IMR-90 (cell line): ENCODE data around the gene PSMG4. TPM values are rescaled to one million over a fixed set of nuclear protein-coding genes. Genes with fewer than 3 reads are reported as not detected.

Experiments
- ATAC-seq: fragments of 200-7000 bp; cut with Tn5 transposase; 2 replicates; pipeline ENCODE4 v1.9.1; 2020; ENCODE audit warnings: low read depth, mild to moderate bottlenecking, moderate library complexity
- BruUV-seq: library from RNA; stranded (reverse); fragments of 400-500 nt; replicated peaks from 2 replicates; lab custom pipeline; 2021; lab: Mats Ljungman, UMichigan
- CTCF ChIA-PET: fragments of 300-600 bp; formaldehyde crosslinking; extraction: SDS; loops from one replicate; lab custom pipeline; 2021; ENCODE audit warnings: antibody characterized with exemption; lab: Yijun Ruan, JAX
- POLR2A ChIA-PET: fragments of 300-600 bp; sonication (Branson Sonifier 250); formaldehyde crosslinking; loops from one replicate; lab custom pipeline; 2022; ENCODE audit warnings: antibody characterized with exemption; ENCODE audit not compliant: unreplicated experiment; lab: Charles Lee
- DNase-seq: peaks from one replicate; pipeline ENCODE4 v3.0.0; 2013
- H2AFZ ChIP-seq: replicated peaks from 2 replicates; pipeline ENCODE3; 2013; ENCODE audit warnings: low read length, mild to moderate bottlenecking; ENCODE audit not compliant: poor library complexity
- H2AK5ac ChIP-seq: 2 replicates; pipeline ENCODE4 v1.6.1; 2013; ENCODE audit warnings: low read depth, low read length, inconsistent platforms
- H2AK9ac ChIP-seq: replicated peaks from 2 replicates; pipeline ENCODE3; 2013; ENCODE audit warnings: mild to moderate bottlenecking, low read depth, low read length, moderate library complexity; ENCODE audit not compliant: poor library complexity
- H2BK120ac ChIP-seq: 2 replicates; pipeline ENCODE4 v1.6.1; 2013; ENCODE audit warnings: low read depth, low read length, inconsistent platforms
- H2BK15ac ChIP-seq: 3 replicates; pipeline ENCODE4 v1.6.1; 2013; ENCODE audit warnings: low read depth, low read length, inconsistent platforms
- H2BK20ac ChIP-seq: 2 replicates; pipeline ENCODE4 v1.6.1; 2013; ENCODE audit warnings: low read depth, mild to moderate bottlenecking, inconsistent platforms, low read length, moderate library complexity
- H2BK5ac ChIP-seq: 2 replicates; pipeline ENCODE4 v1.6.1; 2013; ENCODE audit warnings: mild to moderate bottlenecking, low read depth, low read length, inconsistent platforms; ENCODE audit not compliant: poor library complexity, severe bottlenecking
- H3K14ac ChIP-seq: replicated peaks from 2 replicates; pipeline ENCODE4 v1.6.1; 2013; ENCODE audit warnings: low read depth, low read length, inconsistent platforms
- H3K18ac ChIP-seq: 2 replicates; pipeline ENCODE4 v1.6.1; 2013; ENCODE audit warnings: low read depth, low read length, control low read depth
- H3K23ac ChIP-seq: 2 replicates; pipeline ENCODE4 v1.6.1; 2013; ENCODE audit warnings: low read depth, low read length, inconsistent platforms
- H3K27ac ChIP-seq: 2 replicates; pipeline ENCODE4 v1.5.1; 2013; ENCODE audit warnings: mild to moderate bottlenecking, control low read depth, low read length; ENCODE audit not compliant: insufficient read depth
- H3K27me3 ChIP-seq: 2 replicates; pipeline ENCODE4 v1.6.1; 2013; ENCODE audit warnings: low read length; ENCODE audit not compliant: control insufficient read depth, insufficient read depth
- H3K36me3 ChIP-seq: 2 replicates; pipeline ENCODE4 v1.6.1; 2013; ENCODE audit warnings: low read length, mixed read lengths; ENCODE audit not compliant: control insufficient read depth, insufficient read depth
- H3K4ac ChIP-seq: 2 replicates; pipeline ENCODE4 v1.6.1; 2013; ENCODE audit warnings: low read depth, low read length, inconsistent platforms
- H3K4me1 ChIP-seq: 2 replicates; pipeline ENCODE4 v1.6.1; 2013; ENCODE audit warnings: low read length, mixed read lengths; ENCODE audit not compliant: control insufficient read depth, insufficient read depth
- H3K4me2 ChIP-seq: 2 replicates; pipeline ENCODE4 v1.6.1; 2013; ENCODE audit warnings: low read depth, mild to moderate bottlenecking, control low read depth, low read length, moderate library complexity
- H3K4me3 ChIP-seq: 2 replicates; pipeline ENCODE4 v1.5.1; 2013; ENCODE audit warnings: low read depth, mild to moderate bottlenecking, control low read depth, low read length, moderate library complexity; ENCODE audit not compliant: insufficient read depth
- H3K56ac ChIP-seq: 2 replicates; pipeline ENCODE4 v1.6.1; 2013; ENCODE audit warnings: low read length, inconsistent platforms; ENCODE audit not compliant: insufficient read depth; ENCODE audit errors: extremely low read depth
- H3K79me1 ChIP-seq, 2 experiments: 2 replicates each; pipeline ENCODE4 v1.6.1; 2013; ENCODE audit warnings: low read length in 2 of 2, inconsistent platforms in 1 of 2, low read depth in 1 of 2
- H3K9ac ChIP-seq: 2 replicates; pipeline ENCODE4 v1.6.1; 2013; ENCODE audit warnings: low read depth, low read length, control low read depth
- H3K9me1 ChIP-seq: 2 replicates; pipeline ENCODE4 v1.6.1; 2013; ENCODE audit warnings: low read length, inconsistent platforms; ENCODE audit not compliant: insufficient read depth
- H3K9me3 ChIP-seq: 2 replicates; pipeline ENCODE4 v1.6.1; 2013; ENCODE audit warnings: low read length; ENCODE audit not compliant: control insufficient read depth, insufficient read depth
- H4K20me1 ChIP-seq: 2 replicates; pipeline ENCODE4 v1.6.1; 2013; ENCODE audit warnings: low read length, inconsistent platforms; ENCODE audit not compliant: insufficient read depth
- H4K5ac ChIP-seq: 2 replicates; pipeline ENCODE4 v1.6.1; 2013; ENCODE audit warnings: mild to moderate bottlenecking, low read depth, low read length, control low read depth
- H4K8ac ChIP-seq, 2 experiments: 2 replicates each; pipeline ENCODE4 v1.6.1; 2013; ENCODE audit warnings: low read depth in 2 of 2, low read length in 2 of 2, control low read depth in 1 of 2, inconsistent platforms in 1 of 2
- H4K91ac ChIP-seq: 2 replicates; pipeline ENCODE4 v1.6.1; 2013; ENCODE audit warnings: low read depth, low read length, inconsistent platforms; ENCODE audit not compliant: insufficient read depth
- MAZ ChIP-seq: IDR thresholded peaks from 2 replicates; pipeline ENCODE4 v1.6.1; 2012; ENCODE audit warnings: low read depth, mild to moderate bottlenecking, low read length, improper control_type of control experiment, moderate library complexity, borderline replicate concordance
- WGBS, 2 experiments: methylation state at CpG; one replicate each; pipeline versions ENCODE4 v1.1.5 to v1.1.7; 2013; ENCODE audit warnings: missing lambda C conversion rate in 2 of 2; ENCODE audit not compliant: insufficient read length in 1 of 2; ENCODE audit errors: extremely low coverage in 2 of 2; 5-methylcytosine and 5-hydroxymethylcytosine counted together
- dilution Hi-C: fragments of 300-500 bp; cut with HindIII; formaldehyde crosslinking; loops from one replicate; pipeline ENCODE4 v1.14.3; 2018; ENCODE audit warnings: low sequenced_read_pairs; ENCODE audit not compliant: unreplicated experiment
- in situ Hi-C: fragments of 300-500 bp; cut with MboI; formaldehyde crosslinking; loops from 3 replicates; pipeline ENCODE4 v1.14.3; 2019; ENCODE audit warnings: low sequenced_read_pairs, inconsistent platforms, mixed read lengths
- intact Hi-C: fragments of 100-400 bp; cut with micrococcal nuclease; formaldehyde crosslinking; loops from 2 replicates; pipeline ENCODE4 v1.10.0; 2022
- polyA plus RNA-seq, 3 experiments: library from polyadenylated mRNA; depleted of rRNA; stranded (reverse); fragments of >200 nt; gene quantifications; 2 replicates each; pipeline ENCODE4 v1.2.3, GENCODE V29; 2012; ENCODE audit warnings: low replicate concordance in 1 of 3
- total RNA-seq: library from RNA; depleted of rRNA; stranded (reverse); fragments of >200 nt; gene quantifications from 2 replicates; pipeline ENCODE4 v1.2.3, GENCODE V29; 2012

PSMG4 gene
- total and polyA plus RNA-seq, 2 of the 4 experiments (the other 2 are of a cell fraction) = 5.6 to 13.4 TPM

DNA sequence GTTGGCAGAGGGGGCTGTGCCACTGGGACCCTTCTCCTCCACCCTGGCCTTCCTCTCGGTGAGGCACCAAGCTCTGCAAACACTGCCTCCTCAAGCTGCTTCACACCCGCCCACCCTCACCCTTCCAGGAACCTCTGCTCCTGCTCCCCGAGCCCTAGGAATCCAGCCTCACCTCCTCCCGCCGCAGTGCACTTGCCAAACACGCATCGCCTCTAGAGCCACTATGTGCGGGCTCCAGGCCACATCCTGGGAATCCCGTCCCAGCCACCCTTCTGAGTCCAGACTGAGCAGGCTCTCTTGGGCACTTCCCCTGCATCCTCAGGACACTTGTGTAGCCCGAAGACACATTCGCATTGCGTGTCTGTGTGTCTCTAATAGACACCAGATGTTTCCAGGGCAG lies 18.5 kb downstream of the PSMG4 start:
- Histone ChIP-seq H3K4me2 (no peak overlapping the region), H4K8ac (no peak overlapping the region), H3K36me3 (peaks cover 8% of the 10 kb centered on the region), H3K4me1 (peaks cover 11% of the 10 kb centered on the region), H3K4ac (no peak overlapping the region), H3K56ac (no peak overlapping the region), H2BK5ac (no peak overlapping the region), H3K9ac (no peak overlapping the region), H3K23ac (no peak overlapping the region), H2AK5ac (no peak overlapping the region), H2AK9ac (no peak overlapping the region), H3K79me1 (no peaks in the 10 kb centered on the region), H3K14ac (no peak overlapping the region), H3K27me3 (no peaks in the 10 kb centered on the region), H2BK15ac (no peak overlapping the region), H4K5ac (no peak overlapping the region), H3K18ac (no peak overlapping the region), H4K91ac (no peak overlapping the region), H3K9me3 (no peaks in the 10 kb centered on the region), H2BK120ac (no peak overlapping the region), H2AFZ (no peak overlapping the region), H2BK20ac (no peak overlapping the region), H3K9me1 (0 out of 2 replicates have a peak, but pooled peaks cover 2% of the 10 kb centered on the region), H3K4me3 (no peak overlapping the region), H4K20me1 (peaks cover 20% of the 10 kb centered on the region), H3K27ac (no peak overlapping the region)
- TF ChIP-seq MAZ = no peak
- no peak for ATAC-seq
- intact Hi-C loops (loop anchor here (5.0 kb wide), 1 partner anchor 715 kb away; no protein-coding TSS in a partner anchor), in situ Hi-C loops (no loop called here), dilution Hi-C loops (no loop called here)
- no TSS peak for BruUV-seq
- no peak for DNase-seq
- ChIA-PET CTCF (interaction anchor here (0.9 kb wide), 1 partner anchor 16 kb away, joined by 3 read pairs; no protein-coding TSS in a partner anchor), POLR2A (no interaction called here)
- WGBS, 2 experiments = 88% methylated on average over 11 of the region's 12 CpGs; no CpG with 5 or more reads in 1 of the 2 experiments
